IPS-18a (cell line): Measurements from ENCODE around the gene KCTD21.
"Not testable (repeated sequence)": the region's sequence is repeated elsewhere in the genome, so short reads cannot be mapped to it uniquely, and the experiment has no call there.

Experiments
- H3K27ac ChIP-seq: one replicate; pipeline ENCODE4 v1.5.1; 2013; ENCODE audit warnings: low read length
- H3K27me3 ChIP-seq: one replicate; pipeline ENCODE4 v1.6.1; 2013; ENCODE audit warnings: mild to moderate bottlenecking, low read length; ENCODE audit not compliant: control insufficient read depth, insufficient read depth
- H3K36me3 ChIP-seq: one replicate; pipeline ENCODE4 v1.6.1; 2013; ENCODE audit warnings: low read depth, low read length; ENCODE audit not compliant: control insufficient read depth
- H3K4me1 ChIP-seq: one replicate; pipeline ENCODE4 v1.6.1; 2013; ENCODE audit warnings: low read depth, low read length; ENCODE audit not compliant: control insufficient read depth
- H3K4me3 ChIP-seq: one replicate; pipeline ENCODE4 v1.5.1; 2013; ENCODE audit warnings: low read length
- H3K9ac ChIP-seq: one replicate; pipeline ENCODE4 v1.6.1; 2013; ENCODE audit warnings: mild to moderate bottlenecking, low read length, moderate library complexity
- H3K9me3 ChIP-seq: one replicate; pipeline ENCODE4 v1.6.1; 2013; ENCODE audit warnings: low read depth, low read length; ENCODE audit not compliant: control insufficient read depth

KCTD21 gene

DNA sequence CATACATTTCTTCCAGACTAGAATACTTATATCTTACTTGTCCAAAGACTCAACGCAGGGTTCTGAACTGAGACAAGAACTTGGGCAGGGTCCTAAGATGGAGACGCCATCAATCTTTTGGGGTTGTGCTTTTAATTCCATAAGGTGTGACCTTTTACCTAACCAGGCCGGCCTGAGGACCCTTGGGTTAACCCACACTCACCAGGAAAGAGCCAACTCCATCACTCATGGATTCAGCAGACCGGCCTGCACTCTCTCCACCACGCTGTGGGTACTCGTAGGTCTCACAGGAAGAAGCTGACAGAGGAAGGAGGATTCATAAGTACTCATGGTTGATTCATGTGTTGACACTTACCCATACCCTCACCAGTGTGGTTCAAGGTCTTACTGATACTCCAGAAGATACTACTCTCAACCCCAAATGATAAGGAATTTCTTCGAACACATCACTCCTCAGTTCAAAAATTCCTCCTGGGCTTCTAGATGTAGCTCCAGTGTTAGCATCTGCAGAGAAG lies 36.5 kb upstream of the KCTD21 start:
- H3K27ac ChIP-seq = no peak overlapping the region
- H3K36me3 ChIP-seq = no peaks in the 10 kb centered on the region
- no peak overlapping the region for H3K9ac ChIP-seq
- no peaks in the 10 kb centered on the region for H3K4me1 ChIP-seq
- H3K27me3 ChIP-seq = no peaks in the 10 kb centered on the region
- no peaks in the 10 kb centered on the region for H3K9me3 ChIP-seq
- H3K4me3 ChIP-seq = no peak overlapping the region

DNA sequence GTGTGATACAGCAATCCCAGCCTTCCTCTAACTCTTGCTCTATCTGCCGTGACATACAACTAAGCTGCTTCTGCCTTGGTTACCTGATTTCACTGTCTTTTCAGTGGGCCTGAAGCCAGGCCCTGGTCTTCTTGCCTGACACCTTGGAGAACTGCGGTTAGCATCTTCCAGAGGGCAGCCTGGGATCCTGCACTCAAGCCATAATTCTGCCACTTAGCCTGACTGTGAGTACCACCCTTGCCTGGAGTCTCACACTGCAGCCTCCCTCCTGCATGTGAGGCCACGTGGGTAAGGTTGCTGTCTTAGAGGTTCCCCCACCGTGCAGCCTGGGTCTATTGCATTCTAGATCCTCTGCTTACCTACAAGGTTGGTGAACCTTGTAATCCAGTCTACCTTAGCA lies 36.1 kb upstream of the KCTD21 start:
- H3K4me1 ChIP-seq = no peaks in the 10 kb centered on the region
- no peak overlapping the region for H3K9ac ChIP-seq
- H3K9me3 ChIP-seq = no peaks in the 10 kb centered on the region
- H3K4me3 ChIP-seq = no peak overlapping the region
- H3K36me3 ChIP-seq = no peaks in the 10 kb centered on the region
- no peak overlapping the region for H3K27ac ChIP-seq
- H3K27me3 ChIP-seq = no peaks in the 10 kb centered on the region

DNA sequence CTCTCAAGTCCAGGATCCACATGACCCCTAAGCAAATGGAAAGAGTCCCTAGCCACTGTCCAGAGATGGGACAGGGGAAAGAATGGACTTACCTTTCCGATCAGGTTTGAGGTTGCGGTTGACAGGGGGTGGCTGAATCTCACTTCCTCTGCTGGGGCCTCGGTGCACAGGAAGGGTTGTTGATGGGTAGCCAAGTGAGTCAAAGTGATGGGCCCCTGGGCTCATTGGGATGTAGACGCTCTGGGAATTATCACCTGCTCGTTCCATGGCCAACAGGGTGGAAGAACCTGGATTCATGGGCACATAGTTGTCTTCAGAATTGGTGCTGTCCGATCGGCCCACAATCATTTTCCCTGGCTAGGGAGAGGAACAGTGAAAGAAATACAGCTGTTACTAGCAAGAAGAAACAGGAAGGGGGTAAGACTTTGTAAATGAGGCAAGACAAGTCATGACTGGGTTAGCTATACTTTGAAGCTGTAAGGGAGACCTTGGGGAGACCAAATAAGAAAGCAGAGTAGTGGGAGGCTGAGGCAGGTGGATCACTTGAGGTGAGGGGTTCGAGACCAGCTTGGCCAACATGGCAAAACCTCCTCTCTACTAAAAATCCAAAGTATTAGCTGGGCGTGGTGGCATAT lies 35.0 kb upstream of the KCTD21 start:
- Histone ChIP-seq H3K36me3 (no peaks in the 10 kb centered on the region), H3K9me3 (no peaks in the 10 kb centered on the region), H3K9ac (no peak overlapping the region), H3K4me1 (no peaks in the 10 kb centered on the region), H3K27me3 (no peaks in the 10 kb centered on the region), H3K27ac (no peak overlapping the region), H3K4me3 (no peak overlapping the region)

DNA sequence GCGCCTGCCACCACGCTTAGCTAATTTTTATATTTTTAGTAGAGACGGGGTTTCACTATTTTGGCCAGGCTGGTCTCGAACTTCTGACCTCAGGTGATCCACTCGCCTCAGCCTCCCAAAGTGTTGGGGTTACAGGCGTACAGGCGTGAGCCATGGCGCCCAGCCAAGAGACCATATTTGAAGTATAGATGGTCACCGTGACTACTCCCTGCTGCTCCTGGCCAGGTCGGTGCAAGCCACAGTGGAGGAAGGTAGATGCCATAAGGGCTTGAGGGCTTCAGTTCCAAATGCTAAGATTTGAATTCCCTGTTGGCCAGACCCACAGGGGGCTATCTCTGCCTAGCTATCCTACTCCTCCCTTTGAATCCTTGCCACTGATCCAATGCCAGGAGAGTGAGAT lies 34.3 kb upstream of the KCTD21 start:
- not testable (repeated sequence) for H3K4me1 ChIP-seq, H3K9me3 ChIP-seq, H3K4me3 ChIP-seq, H3K27me3 ChIP-seq, H3K9ac ChIP-seq, H3K27ac ChIP-seq, H3K36me3 ChIP-seq

DNA sequence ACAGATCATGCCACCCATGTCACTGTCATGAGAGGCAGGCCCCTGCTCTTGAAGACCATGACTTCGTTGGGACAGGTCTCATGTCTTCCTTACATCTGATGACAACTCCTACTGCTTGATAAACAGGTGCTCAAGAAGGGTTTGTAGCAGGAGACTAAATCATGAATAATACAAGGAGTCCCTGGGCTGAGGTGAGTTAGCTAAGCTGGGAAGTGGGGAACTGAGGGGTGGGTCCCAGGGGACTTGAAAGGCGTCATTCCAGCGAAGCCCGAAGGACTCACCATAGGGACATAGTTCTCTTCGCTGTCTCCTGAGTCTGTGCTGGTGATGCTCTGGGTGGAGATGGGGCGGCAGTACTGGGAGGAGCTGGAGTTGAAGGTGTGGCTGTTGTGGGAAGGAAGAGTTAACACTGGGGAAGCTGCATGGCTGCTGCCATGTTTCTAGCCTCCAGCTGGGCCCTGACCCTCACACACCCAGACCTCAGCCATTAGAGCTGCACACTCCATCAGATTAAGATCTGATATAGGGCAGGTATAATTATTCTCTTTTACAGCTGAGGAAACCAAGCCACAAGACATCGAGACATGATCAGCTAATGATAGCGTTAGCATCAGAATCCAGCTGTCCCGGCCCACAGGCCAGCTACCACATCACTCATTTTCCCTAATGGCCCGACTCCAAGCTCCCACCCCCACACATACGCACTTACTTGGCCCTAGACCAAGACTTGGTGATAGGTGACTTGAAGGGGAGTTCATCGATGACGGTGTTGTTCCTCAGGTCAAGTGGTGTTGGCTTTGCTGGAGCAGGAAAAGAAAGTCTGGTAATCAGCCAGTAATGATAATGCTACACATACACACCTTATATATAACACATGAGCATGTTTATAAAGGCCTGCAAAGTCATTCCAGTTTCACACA lies 33.2 kb upstream of the KCTD21 start:
- Histone ChIP-seq H3K36me3 (no peaks in the 10 kb centered on the region), H3K4me1 (no peaks in the 10 kb centered on the region), H3K4me3 (no peak overlapping the region), H3K9me3 (no peaks in the 10 kb centered on the region), H3K27ac (no peak overlapping the region), H3K9ac (no peak overlapping the region), H3K27me3 (no peaks in the 10 kb centered on the region)

DNA sequence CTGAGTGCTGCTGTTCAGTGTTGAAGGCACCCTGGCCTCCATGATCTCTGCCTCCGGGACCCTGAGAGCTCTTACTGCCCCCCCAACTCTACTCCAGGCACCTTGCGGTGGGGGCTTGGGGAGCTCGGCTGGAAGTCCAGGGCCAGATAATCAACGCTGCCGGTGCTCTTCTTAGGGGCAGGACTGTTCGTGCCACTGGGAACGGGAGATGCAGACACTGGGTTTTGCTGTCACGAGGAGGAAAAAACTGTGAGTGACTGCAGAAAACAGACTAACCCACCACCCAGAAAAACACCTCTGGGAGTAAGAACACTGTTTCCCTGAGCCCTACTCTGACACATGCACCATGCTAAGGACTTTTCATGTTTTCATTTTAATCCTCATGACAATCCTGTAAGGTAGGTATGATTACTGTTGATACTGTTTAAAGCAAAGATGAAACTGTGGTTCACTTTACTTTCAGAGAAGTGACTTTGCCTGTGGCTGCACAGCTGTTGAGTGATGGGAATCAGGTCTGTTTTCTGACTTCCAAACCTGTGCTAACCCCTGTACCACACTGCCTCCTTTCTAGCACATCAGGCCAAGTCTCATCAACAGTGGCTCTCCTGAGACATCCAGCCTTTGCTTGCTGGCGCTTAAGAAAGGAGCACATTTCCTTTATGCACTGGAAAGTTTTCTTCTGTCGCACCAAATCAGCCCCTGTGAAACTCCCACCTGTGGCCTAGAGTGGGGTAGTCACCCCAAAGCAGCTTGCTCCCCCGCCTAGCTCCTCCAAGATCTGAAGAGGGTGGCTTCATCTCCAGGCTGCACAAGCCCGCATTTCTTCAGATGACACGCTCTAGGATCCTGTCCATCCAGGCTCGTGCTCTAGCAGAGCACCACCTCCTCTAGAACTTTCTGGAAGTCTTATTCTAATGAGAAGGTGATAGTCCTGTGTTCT lies 32.1 kb upstream of the KCTD21 start:
- H3K27me3 ChIP-seq = no peaks in the 10 kb centered on the region
- H3K27ac ChIP-seq = no peak overlapping the region
- no peaks in the 10 kb centered on the region for H3K4me1 ChIP-seq
- no peaks in the 10 kb centered on the region for H3K9me3 ChIP-seq
- no peak overlapping the region for H3K9ac ChIP-seq
- no peaks in the 10 kb centered on the region for H3K36me3 ChIP-seq
- H3K4me3 ChIP-seq = no peak overlapping the region

DNA sequence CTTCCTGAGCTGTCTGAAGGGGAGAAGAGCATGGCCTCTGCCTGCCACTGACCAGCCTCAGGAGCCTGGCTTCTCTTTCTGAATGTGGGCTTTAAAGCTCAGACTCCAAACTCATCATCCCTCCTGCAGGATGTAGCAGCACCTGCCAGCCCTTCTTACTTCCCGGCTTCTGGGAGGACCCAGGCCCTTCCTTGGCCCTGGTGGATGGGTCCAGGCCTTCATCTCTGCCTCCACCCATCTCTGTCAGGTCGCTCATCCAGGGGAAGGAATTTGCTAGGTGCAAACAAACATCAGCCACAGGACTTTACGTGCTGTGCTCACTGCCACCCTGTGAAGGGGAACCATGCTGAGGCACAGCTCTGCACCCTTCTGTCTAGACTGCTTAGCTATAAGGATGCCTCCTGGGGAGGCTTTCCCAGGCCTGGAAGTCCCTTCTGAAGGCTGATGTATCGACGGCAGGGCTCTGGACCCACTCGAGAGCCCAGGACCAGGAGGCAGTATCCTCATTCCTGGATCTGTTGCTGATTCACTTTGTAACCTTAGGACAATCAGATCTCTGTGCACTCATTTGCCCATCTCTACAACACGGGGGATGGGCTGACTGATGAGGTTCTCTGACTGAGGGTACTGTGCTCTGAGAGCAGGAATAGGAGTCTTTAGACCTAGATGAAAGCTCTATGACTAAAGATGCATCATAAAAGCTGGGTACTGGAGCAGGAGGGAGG lies 31.2 kb upstream of the KCTD21 start:
- Histone ChIP-seq H3K36me3 (no peaks in the 10 kb centered on the region), H3K9ac (no peak overlapping the region)

DNA sequence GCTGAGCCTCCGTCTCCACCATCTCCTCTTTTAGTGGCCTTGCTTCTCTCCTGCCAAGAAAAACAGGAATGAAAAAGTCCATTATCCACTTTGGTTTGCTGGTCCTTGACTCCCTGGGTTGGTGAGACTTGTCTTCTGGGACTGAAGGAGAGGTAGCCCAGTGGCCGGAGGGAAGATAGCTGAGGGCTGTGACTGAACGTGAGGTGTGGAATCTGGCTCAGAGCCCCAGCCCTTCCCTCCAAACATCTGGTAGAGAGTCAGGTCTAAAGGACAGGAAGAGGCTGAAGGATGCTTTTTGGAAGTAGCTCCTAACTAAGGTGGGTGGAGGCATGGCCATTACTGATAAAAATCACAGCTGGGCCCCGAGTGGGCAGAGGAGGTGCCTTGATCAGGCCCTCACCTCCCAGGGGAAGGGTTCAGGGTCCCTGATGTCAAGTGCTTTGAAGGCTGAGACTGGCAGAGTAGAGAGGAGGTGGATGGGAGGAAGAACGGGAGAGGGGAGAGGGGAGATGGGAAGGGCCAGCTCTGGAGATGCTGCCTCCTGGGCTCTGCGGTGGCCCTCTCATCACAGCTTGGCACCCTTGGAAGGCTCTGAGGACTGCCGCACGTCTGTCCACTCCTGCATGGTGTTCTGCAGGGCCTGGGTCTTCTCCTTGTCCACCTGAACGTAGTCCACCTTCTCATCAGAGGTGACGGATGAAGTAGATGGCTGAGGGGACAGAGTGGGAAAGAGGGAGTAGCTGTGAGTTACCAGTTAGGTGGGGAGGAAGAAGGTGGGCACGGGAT lies 30.5 kb upstream of the KCTD21 start:
- no peak overlapping the region for H3K9ac ChIP-seq
- no peaks in the 10 kb centered on the region for H3K4me1 ChIP-seq
- no peak overlapping the region for H3K4me3 ChIP-seq
- no peaks in the 10 kb centered on the region for H3K27me3 ChIP-seq
- no peak overlapping the region for H3K27ac ChIP-seq
- H3K9me3 ChIP-seq = no peaks in the 10 kb centered on the region
- H3K36me3 ChIP-seq = no peaks in the 10 kb centered on the region

More for the DNA sequence above, 31.2 kb upstream of the KCTD21 start:
- no peaks in the 10 kb centered on the region for H3K9me3 ChIP-seq
- H3K27me3 ChIP-seq = no peaks in the 10 kb centered on the region
- no peaks in the 10 kb centered on the region for H3K4me1 ChIP-seq
- H3K4me3 ChIP-seq = no peak overlapping the region
- no peak overlapping the region for H3K27ac ChIP-seq

DNA sequence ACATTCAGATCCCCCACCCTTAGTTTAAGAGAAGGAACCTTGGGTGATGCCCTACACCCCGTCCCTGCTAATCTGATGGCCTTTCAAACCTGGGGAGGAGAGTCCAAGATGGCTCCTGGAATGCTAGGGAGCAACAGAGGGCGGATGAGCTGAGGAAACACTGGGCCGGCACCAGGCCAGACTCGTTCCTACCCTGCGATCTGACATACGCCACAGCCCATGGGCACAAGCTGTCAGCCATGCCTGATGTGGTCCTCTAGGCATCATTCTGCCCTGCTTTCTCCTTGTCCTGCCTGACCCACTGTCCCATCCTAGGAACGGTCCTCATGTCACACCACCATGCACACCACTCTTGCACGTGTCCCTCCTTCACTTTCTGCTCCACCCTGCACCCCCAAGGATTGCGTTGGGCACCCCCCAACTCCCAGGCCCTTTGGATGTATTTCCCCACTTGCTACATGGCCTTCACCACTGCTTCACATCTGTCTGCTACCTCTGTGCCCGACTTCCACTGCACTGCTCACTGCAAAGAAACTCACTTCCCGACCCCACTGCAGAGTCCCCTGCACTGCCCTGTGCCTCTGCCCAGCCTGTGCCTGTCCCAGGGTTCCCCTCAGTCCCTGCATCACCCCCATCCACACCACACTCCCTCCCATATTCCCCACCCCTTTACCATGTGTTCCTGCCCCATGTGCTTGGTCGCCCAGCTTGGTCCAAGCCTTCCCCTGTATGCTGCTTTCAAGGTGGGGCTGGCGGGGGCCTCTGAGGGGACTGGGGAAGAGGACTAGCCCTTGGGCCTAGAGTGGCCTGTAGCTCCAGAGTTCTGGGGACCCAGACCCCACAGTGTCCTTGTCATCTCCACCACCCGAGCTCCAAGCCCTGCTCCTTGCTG lies 29.5 kb upstream of the KCTD21 start:
- Histone ChIP-seq H3K27ac (no peak overlapping the region), H3K9me3 (no peaks in the 10 kb centered on the region)

More for the DNA sequence above, 29.5 kb upstream of the KCTD21 start:
- Histone ChIP-seq H3K9ac (no peak overlapping the region), H3K27me3 (no peaks in the 10 kb centered on the region), H3K36me3 (no peaks in the 10 kb centered on the region), H3K4me1 (no peaks in the 10 kb centered on the region), H3K4me3 (no peak overlapping the region)
